NCI-H128 (cell line): ENCODE results near the gene EFHC1.

Experiments
- DNase-seq: peaks from one replicate; lab custom pipeline; 2025; ENCODE audit not compliant: unreplicated experiment; lab: John Stamatoyannopoulos, UW

The EFHC1 gene

GRCh38 chr6:52551483-52552277 is 131.5 kb downstream of the EFHC1 start:
- peak; percentile 57 for DNase-seq

- DNase-seq = no peak
Measured at GRCh38 chr6:52552278-52552643, 132.1 kb downstream of the EFHC1 start.

GRCh38 chr6:52553158-52553557 is 133.0 kb downstream of the EFHC1 start:
- no peak for DNase-seq

- no peak for DNase-seq
Measured at GRCh38 chr6:52553719-52554118, 133.6 kb downstream of the EFHC1 start.

- no peak for DNase-seq
Measured at GRCh38 chr6:52554684-52555280, 134.6 kb downstream of the EFHC1 start.

- no peak for DNase-seq
Measured at GRCh38 chr6:52555518-52556233, 135.5 kb downstream of the EFHC1 start.

- DNase-seq = no peak
Measured at GRCh38 chr6:52557389-52558265, 137.5 kb downstream of the EFHC1 start.

GRCh38 chr6:52558266-52559000 is 138.3 kb downstream of the EFHC1 start:
- no peak for DNase-seq

- DNase-seq = no peak
Measured at GRCh38 chr6:52560462-52560861, 140.3 kb downstream of the EFHC1 start.

- DNase-seq = no peak
Measured at GRCh38 chr6:52562911-52563310, 142.8 kb downstream of the EFHC1 start.

GRCh38 chr6:52564856-52565255 is 144.7 kb downstream of the EFHC1 start:
- DNase-seq = no peak

- no peak for DNase-seq
Measured at GRCh38 chr6:52566201-52566600, 146.1 kb downstream of the EFHC1 start.

GRCh38 chr6:52566853-52567279 is 146.7 kb downstream of the EFHC1 start:
- no peak for DNase-seq

- DNase-seq = no peak
Measured at GRCh38 chr6:52568320-52568719, 148.2 kb downstream of the EFHC1 start.

- no peak for DNase-seq
Measured at GRCh38 chr6:52570291-52570700, 150.2 kb downstream of the EFHC1 start.

- DNase-seq = no peak
Measured at GRCh38 chr6:52571099-52571755, 151.1 kb downstream of the EFHC1 start.

GRCh38 chr6:52572536-52572935 is 152.4 kb downstream of the EFHC1 start:
- no peak for DNase-seq

GRCh38 chr6:52573295-52573694 is 153.2 kb downstream of the EFHC1 start:
- DNase-seq = no peak
